ENCODE measurements around the gene FAM229A. TPM values are rescaled to one million over a fixed set of nuclear protein-coding genes. Genes with fewer than 3 reads are reported as not detected.
A peak's percentile ranks its signal among the peaks of the same experiment; 100 is the strongest.

The FAM229A gene
- total and polyA plus RNA-seq, 2 of the 8 experiments (the other 6 are each of a cell fraction or from before 2014, with no cell fraction given), result 4.1 to 4.2 TPM

GRCh38 chr1:32393832-32394140, 31.5 kb upstream of the FAM229A start:
- CTCF ChIA-PET (ENCODE audit: partially characterized antibody), result no interaction called here
- H3K9me3 ChIP-seq (ENCODE audit: insufficient read depth in 2 of 2, low read depth in 1 of 2, low read length in 1 of 2), result no peaks in the 10 kb centered on the region
- FAIRE-seq, result no peak
- 0 out of 2 replicates have a peak overlapping the region, but pooled peaks have one; percentile 38 for H2AFZ ChIP-seq (ENCODE audit: low read length)
- no peak overlapping the region for H4K91ac ChIP-seq (replicated peaks; ENCODE audit: insufficient read length, low read length)
- H3K36me3 ChIP-seq (ENCODE audit: control insufficient read depth in 2 of 4, insufficient read depth in 4 of 4, low read length in 3 of 4), result peaks cover 3 to 15% (median 11%) of the 10 kb centered on the region in 4 experiments; a peak in 5 of 8 replicates
- peaks cover 4% of the 10 kb centered on the region; the same call in 1 of the 2 replicates for H3K23me2 ChIP-seq (ENCODE audit: low read depth, low read length)
- H2BK120ac ChIP-seq (replicated peaks; ENCODE audit: low read depth, low read length), result no peak overlapping the region
- H3K27me3 ChIP-seq (replicated peaks in 1 of 4; ENCODE audit: control insufficient read depth in 3 of 4, extremely low read depth in 1 of 4, insufficient read depth in 3 of 4, low read length in 3 of 4), result no peaks in the 10 kb centered on the region
- WGBS, 2 experiments (ENCODE audit: extremely low coverage in 1 of 2, insufficient coverage in 1 of 2, insufficient read length in 1 of 2, insufficient replicate concordance in 2 of 2, low coverage in 1 of 2, low lambda C conversion rate in 2 of 2, missing lambda C conversion rate in 1 of 2), result 5% methylated on average over 15 of the region's 15 CpGs; no CpG with 5 or more reads in 1 of the 2 experiments
- H3K18ac ChIP-seq (ENCODE audit: extremely low read depth, low read length), result peak overlapping the region; percentile 88
- H3K23ac ChIP-seq (ENCODE audit: insufficient read length), result no peak overlapping the region
- H3K9ac ChIP-seq (replicated peaks in 1 of 4; ENCODE audit: extremely low read depth in 1 of 4, low read depth in 3 of 4, low read length in 3 of 4), result peak overlapping the region; percentile 66 to 99 (median 97)
- TF ChIP-seq SAP30 (IDR thresholded peaks at IDR 0.05; ENCODE audit: insufficient read depth, insufficient replicate concordance, low read length), result peak; percentile 91
- no peak for TF ChIP-seq EGR1 (IDR thresholded peaks at IDR 0.05; ENCODE audit: borderline replicate concordance, low read depth, low read length)
- H2AK5ac ChIP-seq (ENCODE audit: low read depth, low read length), result no peak overlapping the region; the same call in 1 of the 2 replicates
- no peak overlapping the region for H3K4ac ChIP-seq (replicated peaks; ENCODE audit: insufficient read length, low read depth, low read length)
- no peak for DNase-seq (ENCODE audit: low read depth in 1 of 2, low spot score in 2 of 2)
- peak overlapping the region; percentile 100 for H4K8ac ChIP-seq (ENCODE audit: extremely low read depth, insufficient read depth, low read length)
- peak overlapping the region; percentile 84 to 90 for H3K4me2 ChIP-seq (ENCODE audit: insufficient read depth in 1 of 2, low read depth in 2 of 2, low read length in 2 of 2)
- no peak overlapping the region for H2BK20ac ChIP-seq (ENCODE audit: low read length)
- peaks cover 0 to 8% (median 3%) of the 10 kb centered on the region in 4 experiments; a peak in 4 of 7 replicates for H3K4me1 ChIP-seq (replicated peaks in 1 of 4; ENCODE audit: control insufficient read depth in 3 of 4, insufficient read depth in 4 of 4, low read length in 3 of 4)
- H4K5ac ChIP-seq (ENCODE audit: insufficient read length, low read depth, low read length), result peak overlapping the region; percentile 47
- H2BK12ac ChIP-seq (ENCODE audit: low read depth, low read length), result peak overlapping the region; percentile 84
- peaks cover 7% of the 10 kb centered on the region for H3K79me1 ChIP-seq (ENCODE audit: low read depth, low read length)
- no peak overlapping the region for H3K56ac ChIP-seq (replicated peaks; ENCODE audit: insufficient read length, low read depth, low read length)
- H3K27ac ChIP-seq (ENCODE audit: low read depth, low read length), result peak overlapping the region; percentile 95
- H2BK15ac ChIP-seq (ENCODE audit: low read length), result no peak overlapping the region
- H3K14ac ChIP-seq (ENCODE audit: insufficient read length), result no peak overlapping the region
- POLR2A ChIA-PET (ENCODE audit: partially characterized antibody), result interaction anchor here (0.6 to 3.8 kb wide), 25 partner anchors 9 to 384 kb away, joined by 3 to 13 read pairs (median 4); partner anchors contain the start of genes FAM229A, IQCC, MARCKSL1 and RBBP4
- H2BK5ac ChIP-seq (ENCODE audit: low read depth, low read length), result peak overlapping the region; percentile 99
- peaks cover 4 to 29% of the 10 kb centered on the region in 2 experiments for H3K79me2 ChIP-seq (ENCODE audit: control insufficient read depth in 1 of 2, insufficient read depth in 2 of 2, low read length in 2 of 2)
- peak overlapping the region; percentile 79 to 100 (median 94) for H3K4me3 ChIP-seq (ENCODE audit: extremely low read depth in 1 of 4, insufficient read depth in 2 of 4, low read depth in 3 of 4, low read length in 4 of 4)
- peaks cover 0 to 6% of the 10 kb centered on the region in 2 experiments for H4K20me1 ChIP-seq (replicated peaks in 1 of 2; ENCODE audit: control insufficient read depth in 1 of 2, insufficient read depth in 2 of 2, low read length in 2 of 2)
